HG03457 (cell line): ENCODE data around the gene SHH.
"Not testable (repeated sequence)": the region's sequence is repeated elsewhere in the genome, so short reads cannot be mapped to it uniquely, and the experiment has no call there.

Experiments
- ATAC-seq: cut with Tn5 transposase; IDR thresholded peaks from one replicate; pipeline ENCODE4 v1.9.1; 2021; ENCODE audit warnings: moderate number of reproducible peaks; ENCODE audit not compliant: unreplicated experiment

The SHH gene

GRCh38 chr7:155820788-155821187, 8.5 kb upstream of the SHH start:
- no peak for ATAC-seq

DNA sequence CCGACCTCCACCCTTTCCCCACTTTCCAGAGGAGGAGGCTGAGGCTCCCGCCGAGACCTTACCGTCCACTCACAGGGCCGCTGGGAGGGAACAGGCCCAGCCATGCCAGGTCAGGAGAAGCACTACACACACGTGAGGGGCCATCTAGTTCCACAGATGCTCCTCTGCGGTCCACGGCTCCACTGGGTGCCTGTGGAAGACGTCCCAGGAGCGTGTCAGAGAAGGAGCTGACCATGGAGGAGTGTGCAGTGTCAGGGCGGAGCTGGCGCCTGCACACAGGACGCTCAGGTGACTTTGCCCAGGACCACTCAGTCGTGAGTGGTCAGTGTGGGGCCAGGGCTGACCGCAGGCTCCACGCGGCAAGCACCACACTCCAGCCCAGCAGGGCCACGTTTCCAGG, 8.0 kb upstream of the SHH start:
- no peak for ATAC-seq

- ATAC-seq: no peak
Measured at GRCh38 chr7:155819186-155819585, 6.9 kb upstream of the SHH start.

DNA sequence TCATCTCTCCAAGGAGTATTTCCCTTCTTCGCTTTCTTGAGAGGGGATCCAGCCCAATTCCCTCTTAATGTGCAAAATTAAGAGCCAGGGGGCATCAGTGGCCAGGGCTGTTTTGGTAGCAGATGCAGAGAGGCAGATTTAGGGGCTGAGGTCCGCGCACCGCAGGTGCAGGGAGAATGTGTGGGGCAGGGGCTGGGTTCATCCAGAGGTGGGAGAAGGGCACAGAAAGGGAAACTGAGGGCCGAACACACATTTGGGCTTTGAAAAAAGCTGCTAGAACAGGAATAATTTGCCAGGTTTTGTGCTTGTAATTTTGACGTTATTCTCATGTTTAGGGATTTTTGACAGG, 6.5 kb upstream of the SHH start:
- ATAC-seq: no peak

DNA sequence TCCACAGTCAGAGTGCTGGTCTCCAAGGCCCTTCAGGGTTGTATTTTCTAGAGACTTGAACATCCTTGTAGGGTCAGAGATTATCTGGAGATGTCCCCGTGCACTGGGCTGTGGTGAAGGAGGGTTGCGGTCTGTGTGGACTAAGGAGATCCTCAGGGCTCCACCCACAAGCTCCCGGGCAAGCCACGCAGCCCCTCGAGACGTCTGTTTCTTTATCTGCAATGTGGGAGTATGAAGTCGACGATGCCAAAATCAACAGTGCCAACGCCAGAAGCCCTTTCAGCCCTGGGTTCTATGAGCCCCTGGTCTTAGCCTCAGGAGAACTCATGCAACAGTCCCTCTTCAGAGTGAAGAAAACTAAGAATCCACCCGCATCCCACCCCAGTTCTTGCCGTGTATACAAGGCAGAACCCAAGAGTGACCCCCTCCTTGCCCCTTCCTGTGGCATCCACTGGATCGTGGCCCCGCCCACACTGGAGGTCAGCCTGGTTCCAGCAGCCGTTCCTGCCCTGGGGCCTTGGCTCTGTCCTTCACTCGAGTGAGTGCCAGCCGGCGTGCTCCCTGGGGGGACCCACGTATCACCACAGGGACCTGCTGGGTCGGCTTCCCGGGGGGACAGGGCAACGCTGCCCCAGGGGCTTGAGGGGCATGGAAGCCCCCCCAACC, 6.0 kb upstream of the SHH start:
- no peak for ATAC-seq

DNA sequence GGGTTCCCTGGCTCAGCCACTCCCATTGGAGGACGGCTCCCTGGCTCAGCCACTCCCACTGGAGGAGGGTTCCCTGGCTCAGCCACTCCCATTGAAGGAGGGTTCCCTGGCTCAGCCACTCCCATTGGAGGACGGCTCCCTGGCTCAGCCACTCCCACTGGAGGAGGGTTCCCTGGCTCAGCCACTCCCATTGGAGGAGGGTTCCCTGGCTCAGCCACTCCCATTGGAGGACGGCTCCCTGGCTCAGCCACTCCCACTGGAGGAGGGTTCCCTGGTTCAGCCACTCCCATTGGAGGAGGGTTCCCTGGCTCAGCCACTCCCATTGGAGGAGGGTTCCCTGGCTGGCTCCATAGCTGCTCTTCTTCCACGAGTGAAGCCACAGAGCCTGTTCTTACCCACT, 5.3 kb upstream of the SHH start:
- not testable (repeated sequence) for ATAC-seq

- no peak for ATAC-seq
Measured at GRCh38 chr7:155816996-155817395, 4.7 kb upstream of the SHH start.

DNA sequence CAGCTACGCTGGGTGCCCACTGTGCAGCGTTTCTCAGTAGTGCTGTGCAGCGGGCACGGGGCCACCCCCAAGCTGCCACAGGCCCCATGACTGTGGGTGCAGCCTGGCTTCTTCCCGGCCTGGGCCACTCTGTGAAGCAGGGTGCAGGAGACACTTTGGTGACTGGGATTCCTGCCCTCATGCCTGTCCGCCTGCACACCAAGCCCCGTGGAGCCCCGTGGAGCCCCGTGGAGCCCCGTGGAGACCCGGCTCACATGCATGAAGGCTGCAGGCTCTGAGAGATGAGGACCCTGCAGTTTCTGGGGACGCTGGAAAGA, 3.9 kb upstream of the SHH start:
- no peak for ATAC-seq

DNA sequence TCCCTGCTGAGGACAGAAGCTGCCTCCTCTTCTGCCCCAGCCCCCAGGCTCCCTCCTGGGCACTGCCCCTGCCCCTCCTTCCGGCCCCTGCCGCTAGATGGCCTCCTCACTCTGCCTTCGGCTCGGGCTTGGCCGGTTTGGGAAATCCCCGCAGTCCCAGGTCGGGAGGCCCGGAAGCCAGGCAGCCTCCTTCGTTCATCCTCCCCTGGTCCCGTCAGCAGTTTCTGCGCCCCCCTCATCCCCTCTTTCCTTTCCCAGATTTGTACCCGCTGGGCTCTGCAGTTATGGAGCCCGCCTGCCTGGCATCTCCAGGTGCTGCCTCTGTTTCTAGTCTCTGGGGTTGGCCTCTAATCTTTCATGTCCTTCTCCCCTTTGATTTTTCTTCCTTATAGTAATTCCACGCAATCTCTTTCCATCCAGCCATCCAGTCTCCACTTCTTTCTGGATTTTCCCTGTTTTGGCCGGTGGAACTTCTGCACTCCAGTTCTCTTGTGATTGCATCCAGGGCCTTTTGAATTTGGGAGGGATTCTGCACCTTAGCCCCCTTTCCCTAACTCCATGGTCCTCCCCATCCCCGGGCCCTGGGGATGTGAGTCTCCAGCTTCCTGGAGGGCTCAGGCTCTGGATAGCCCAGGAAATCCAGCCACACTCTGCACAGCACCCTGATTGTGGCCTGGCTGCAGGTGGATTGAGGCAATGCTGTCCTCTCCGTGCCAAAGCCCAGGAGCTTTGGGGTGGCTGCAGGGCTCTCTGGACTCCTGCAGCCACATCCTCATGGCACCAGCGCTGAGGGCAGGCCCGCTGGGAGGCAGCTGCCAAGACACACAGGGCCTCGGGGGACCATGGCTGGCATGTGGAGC, 3.3 kb upstream of the SHH start:
- ATAC-seq: peak; percentile 84

DNA sequence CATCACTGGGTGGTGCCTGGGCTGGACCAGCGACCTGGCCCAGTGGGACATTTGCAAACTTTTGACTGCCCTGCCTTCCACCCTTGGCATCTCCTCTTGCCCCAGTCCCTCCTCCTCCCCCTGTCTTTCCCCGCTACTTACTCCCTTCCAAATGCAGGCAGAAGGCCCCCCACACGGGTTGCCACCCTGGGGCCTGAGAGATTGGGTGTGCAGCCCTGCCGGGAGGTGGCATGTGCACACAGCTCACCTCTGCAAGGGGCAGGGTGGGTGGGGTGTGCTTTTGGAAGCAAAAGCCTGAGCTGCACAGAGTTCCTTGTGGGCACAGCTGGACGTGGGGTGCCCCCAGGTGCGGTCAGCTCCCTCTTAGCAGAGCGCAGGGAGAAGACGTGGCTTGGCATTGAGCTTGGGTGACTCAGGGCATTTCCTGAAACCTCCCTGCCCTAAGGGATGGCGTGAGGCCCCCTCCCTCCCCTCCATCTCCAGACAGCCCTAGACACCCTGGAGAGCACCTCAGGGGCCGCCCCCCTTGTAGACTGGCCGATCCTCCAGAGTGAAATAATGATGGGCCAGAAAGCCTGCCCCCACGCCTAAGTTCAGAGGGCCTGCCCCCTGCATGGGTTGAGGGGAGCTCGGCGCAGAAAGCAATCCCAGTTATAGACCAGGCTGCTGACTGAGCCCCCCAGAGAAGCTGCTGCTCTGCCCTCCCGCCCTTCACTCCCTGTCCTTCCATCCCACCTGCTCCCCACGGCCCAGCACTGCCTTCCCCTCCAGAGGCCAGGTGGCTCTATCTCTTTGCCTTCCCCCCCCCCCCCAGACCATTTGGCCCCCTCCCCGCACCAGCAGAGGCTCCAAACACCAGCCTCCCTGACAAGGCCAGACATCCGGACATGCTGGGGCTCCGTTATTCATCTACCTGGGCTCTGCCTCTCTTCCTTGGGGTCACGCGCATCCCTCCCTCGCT, 2.3 kb upstream of the SHH start:
- no peak for ATAC-seq

DNA sequence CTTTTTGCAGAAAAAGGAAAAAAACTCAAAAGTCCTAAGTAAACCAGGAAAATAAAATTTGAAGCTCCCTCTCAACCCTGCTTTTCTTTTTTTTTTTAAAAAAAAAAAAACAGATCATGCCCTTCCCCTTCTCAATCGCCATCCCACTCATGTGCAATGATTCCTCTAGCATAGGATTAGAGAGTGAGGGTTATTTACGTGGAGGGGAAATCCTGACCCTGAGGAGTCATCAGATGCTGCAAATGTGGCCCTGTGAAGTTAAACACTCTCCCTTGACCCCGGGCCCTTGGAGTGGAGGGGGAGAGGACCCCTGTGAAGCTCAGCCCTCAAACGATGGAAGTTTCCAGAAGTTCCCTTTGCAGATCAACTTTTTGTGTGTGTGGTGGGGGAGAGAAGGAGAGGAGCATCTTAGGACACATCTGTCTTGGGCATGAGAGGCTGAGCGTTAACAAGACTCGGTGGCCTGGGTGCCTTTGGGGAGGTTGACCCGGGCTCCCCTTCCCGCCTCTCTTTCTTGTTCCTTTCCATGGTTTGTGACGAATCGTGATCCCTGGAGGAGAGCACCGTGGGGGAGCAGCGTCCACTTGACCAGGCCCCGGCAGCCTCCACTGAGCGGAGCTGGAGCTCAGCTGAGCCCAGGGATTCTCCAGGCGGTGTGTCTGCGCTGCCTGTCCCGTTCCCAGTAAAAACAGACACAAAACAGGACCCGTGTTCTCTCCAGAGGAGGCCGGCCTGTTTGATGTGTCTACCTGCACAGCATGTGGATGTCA, 1.5 kb upstream of the SHH start:
- no peak for ATAC-seq

GRCh38 chr7:155813125-155813524, 862 bp upstream of the SHH start:
- ATAC-seq: no peak

GRCh38 chr7:155811560-155811894, 736 bp downstream of the SHH start:
- ATAC-seq: no peak

DNA sequence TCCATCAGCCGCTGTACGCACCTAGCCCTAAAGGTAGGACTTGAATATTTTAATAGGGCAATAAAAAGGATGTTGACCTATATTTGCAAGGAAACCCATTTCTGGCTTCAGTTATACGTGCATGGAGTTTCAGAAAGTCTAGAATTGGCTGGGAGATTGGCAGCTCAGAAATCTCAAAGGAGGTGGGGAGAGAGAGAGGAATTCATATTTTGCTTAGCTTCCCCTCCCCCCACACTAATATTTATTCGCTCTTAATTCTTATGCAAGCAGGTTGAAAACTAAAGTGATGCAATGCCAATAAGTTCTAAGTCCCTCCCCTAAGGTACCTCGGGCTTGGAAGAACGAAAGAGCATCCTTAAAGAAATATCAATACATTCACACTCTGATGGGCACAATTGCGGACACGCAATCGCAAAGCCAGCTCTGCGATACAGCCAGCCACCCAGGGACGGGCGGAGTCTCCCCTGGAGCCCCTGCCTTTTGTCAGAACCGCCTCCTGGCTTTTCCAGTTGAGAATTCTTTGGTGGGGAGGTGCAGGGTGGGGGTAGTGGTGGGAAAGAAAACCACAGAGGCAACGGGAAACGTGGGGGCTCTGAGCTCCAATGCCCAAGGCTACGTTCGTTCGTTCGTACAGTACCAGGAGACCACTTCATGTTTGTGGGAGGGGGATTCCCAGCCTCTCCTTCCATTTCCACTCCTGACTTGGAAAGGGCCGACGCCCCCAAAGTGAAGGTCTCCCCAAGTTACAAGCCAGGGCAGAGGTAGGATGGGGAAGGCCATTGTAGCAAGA, 1.3 kb downstream of the SHH start:
- ATAC-seq: no peak

- no peak for ATAC-seq
Measured at GRCh38 chr7:155809947-155810769, 2.1 kb downstream of the SHH start.

DNA sequence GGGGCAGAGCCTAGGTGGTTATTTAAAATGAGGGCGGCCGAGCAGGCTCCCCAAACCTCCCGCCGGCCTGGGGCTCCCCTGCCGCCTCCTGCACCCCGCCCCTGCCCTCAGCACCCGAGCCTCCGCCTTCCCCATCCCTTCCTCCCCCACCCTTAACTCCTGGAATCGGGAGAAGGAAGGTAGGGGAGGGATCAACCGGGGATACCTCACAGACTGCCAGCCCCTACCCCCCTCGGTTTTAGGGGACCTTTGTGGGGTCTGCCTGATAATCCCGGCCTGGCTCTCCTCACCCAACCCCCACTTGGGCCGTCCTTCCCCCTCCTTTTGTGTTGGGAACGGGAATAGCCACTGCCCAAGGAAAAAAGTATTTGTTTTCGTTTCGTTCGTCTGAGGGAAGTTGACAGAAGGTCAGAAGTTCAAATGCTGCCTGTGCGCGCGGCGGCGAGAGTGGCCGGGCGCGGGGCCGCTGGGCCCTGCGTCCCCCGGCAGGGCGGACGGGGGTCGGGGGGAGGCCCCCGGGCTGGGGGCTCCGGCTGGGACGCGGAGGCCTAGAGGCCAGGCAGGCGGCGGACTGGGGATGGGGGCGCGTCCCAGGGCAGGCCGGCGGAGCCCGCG, 2.8 kb downstream of the SHH start:
- ATAC-seq: no peak

- ATAC-seq: no peak
Measured at GRCh38 chr7:155808549-155809331, 3.5 kb downstream of the SHH start.
